DMS53 (cell line): ENCODE data around the gene MALRD1.

Source experiments
- DNase-seq: peaks from one replicate; lab custom pipeline; 2025; lab: John Stamatoyannopoulos, UW

The MALRD1 gene

DNA sequence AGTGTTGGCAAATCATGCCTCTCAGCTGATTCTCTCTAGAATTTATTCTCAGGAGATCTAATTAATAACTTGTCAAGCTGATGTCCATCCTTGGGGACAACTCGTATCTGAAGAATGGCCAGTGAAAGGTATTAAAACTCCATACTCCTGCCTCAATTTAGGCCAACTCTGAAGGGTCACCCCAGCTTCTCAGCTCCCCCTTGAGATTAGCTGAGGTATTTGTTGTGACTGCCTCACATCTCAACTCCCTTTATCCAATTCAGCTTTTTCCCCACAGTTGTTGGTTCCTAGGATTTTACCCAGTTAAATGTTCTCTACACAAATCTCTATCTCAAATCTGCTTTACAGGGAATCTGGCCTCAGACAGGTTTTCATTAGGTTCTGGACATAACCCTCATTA is 182.4 kb downstream of the MALRD1 start:
- no peak for DNase-seq

DNA sequence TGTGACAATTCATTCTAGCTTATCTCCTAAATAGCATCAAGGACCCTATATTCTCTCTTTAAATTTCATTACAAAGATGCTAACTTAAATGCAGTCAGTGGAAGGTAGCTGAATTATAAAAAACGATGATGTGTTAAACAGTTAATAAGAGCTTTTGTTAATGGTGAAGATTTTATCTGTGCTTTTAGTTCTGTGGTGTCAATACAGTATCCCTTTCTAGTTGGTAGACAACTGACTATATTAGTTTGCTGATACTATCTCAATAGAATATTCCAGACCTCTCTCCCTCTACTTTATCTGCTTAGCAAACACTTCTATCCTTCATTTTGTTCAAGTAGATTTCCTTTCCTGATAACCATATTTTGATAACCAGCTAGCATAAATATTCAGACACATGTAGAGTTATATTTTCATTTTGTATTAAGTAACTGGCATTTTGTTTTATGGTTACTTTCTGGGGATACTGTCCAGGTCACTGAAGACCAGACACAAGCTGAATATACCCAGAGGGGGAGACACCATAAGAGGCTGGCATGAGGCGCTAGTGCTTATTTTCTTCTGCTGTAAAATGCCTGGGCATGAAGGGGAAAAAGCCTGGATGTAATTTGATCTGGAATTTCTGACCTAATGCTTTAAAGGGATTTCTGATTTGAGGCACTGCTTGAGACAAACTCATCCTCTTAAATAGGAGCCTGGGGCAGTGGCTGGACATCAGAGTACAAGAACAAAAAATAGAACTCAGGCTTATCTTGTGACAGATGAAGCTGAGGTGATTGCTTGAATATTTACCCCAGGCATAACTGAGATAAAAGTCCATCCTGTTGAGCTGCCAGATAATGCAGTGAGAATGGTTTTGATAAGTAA is 197.5 kb downstream of the MALRD1 start:
- no peak for DNase-seq

DNA sequence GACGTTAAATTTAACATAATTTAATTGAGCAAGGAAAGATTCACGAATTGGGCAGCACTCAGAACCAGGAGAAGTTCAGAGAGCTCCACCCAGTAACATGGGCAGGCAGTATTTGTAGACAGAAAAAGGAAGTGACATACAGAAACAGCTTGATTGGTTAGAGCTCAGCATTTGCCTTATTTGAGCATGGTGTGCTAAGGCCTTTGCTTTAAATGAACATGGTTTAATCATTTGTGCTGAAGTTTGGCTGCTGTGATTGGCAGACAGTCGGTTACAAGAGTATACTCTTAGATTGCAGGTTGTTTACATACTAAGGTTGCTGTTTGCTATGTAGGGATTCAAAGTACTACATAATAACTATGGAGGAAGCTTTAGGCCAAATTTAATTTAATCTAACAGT is 199.2 kb downstream of the MALRD1 start:
- peak; percentile 9 for DNase-seq

DNA sequence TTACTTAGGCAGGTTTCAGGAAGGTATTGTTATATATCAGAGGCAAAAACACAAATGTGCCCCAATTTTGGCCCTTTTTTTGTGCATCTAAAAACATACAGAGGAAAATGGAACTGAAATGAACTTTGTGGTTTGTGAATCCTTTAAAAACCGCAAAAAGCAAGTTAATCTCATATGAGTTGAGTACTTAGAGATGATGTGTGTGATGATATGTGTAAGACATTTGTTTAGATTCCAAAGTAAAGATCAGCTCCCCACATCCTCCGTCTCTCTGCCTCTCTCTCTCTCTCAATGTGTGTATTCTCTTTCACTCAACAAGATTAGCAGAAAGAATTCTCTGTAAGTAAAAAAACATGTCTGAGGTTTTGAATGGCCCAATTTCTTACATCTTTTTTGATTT is 201.9 kb downstream of the MALRD1 start:
- no peak for DNase-seq

DNA sequence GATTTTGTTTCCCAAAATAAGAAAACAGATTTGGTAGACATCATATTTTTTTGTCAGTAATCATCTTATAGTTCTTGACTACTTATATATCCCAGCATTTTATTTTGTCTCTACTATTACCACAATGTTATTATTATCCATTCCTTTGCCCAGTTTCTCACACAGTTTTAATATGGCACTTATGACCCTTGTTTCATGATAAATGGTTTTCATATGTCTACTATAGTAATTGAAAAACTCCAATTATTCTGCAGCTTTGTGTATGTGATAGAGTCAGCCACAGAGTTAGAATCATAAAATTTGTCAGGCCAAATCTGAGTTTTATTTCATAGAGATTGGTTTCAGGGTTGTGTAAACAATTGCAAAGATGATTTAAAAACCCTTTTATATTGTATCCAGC is 203.9 kb downstream of the MALRD1 start:
- DNase-seq: no peak

DNA sequence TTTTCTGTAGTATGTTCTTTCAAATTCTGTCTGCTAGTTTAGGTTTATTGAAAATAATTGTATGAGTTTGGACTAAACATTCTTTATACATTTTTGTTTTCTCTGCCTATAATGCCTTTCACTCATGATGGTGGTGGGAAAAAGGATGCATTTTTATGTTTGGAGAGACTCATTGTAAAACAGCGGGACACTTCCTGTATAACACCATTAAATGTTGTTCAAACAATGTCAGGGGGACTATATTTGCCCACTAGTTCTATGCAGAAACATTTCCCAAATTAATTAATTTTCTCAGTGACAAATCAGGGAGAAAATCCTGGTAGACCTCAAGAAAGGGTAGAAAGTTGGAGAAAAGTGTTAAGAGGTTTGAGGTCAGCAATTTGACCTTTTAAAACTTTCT is 207.7 kb downstream of the MALRD1 start:
- no peak for DNase-seq

DNA sequence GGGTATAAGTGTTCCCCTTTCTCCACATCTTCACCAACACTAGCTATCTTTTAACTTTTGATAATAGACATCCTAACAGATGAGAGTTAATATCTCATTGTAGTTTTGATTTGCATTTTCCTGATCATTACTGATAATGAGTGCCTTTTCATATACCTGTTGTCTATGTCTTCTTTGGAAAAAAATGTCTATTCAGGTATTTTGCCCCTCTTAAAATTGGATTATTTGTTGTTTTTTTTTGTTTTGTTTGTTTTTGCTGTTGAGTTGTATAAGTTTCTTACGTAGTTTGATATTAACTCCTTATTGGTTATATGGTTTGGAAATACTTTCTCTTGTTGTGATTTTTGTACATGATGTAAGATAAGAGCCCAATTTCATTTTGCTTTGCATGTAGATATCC is 214.7 kb downstream of the MALRD1 start:
- DNase-seq: no peak

DNA sequence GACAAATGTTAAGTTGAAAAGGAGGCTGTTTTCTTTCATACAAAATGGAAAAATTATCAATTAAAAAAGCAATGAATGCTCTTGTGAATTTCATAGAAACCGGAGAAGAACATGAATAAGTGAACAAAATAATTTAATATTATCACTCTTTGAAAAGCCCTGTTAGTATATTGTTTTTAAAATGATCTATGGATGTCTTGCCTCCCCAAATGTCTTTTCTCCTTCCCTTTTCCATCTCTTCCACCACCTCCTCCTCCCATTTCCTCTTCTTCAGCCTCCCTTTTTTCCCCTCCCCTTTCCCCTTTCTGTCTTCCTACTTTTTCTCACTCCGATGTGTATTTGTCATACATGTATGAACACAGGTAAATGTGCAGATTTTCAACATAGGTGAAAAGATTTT is 234.7 kb downstream of the MALRD1 start:
- no peak for DNase-seq

DNA sequence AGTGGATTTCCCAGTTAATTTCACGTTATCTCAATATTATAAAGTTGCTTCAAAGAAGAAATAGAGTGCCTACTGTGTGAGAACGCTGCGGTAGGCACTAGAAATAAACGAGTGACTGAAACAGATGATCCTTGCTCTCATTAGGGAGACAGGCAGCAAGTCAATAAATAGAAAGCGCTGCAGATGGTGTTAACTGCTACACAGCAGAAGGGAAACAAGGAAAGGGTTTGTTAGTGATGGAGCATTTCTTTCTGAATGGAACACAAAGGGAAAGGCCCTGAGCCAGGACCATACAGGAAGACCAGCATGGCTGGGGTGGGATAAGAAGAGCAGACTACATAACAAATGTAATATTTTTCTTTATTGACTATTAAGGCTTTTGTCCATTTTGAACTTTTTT is 235.2 kb downstream of the MALRD1 start:
- no peak for DNase-seq

DNA sequence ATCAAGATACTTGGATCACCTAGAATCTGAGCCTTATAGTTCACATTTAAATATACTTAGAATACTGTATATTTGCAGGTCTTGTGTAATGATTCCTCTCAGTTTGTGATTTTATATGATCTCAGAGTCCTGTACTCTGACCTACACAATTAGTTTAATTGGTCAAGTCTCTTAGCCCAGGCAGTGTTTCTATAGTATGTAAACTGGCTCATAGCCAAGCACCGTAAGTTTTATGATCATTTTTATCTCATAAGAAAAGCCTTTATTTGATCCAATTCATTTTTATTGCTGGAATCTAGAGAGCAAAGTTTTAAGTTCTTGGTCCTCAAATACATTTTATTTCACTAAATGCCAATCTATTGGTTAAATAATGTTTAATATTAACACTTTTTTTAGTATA is 242.2 kb downstream of the MALRD1 start:
- no peak for DNase-seq

DNA sequence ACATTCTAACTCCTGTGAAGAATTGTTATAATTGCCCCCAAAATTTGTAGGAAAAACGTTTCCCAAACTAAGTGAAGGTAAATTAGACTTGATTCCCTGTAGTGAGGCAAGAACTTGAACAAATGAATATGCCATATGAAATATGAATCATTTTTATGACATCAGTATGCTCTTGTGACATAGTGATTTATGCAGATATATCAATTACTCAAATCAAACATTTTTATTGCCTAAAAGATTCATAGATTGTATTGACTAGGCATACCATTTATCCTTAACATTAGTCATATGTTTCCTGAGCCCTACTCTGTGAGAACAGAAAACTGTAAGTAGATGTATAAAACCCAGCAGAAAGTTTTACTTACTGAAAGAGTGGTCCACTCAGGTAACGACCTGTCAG is 245.6 kb downstream of the MALRD1 start:
- DNase-seq: no peak

DNA sequence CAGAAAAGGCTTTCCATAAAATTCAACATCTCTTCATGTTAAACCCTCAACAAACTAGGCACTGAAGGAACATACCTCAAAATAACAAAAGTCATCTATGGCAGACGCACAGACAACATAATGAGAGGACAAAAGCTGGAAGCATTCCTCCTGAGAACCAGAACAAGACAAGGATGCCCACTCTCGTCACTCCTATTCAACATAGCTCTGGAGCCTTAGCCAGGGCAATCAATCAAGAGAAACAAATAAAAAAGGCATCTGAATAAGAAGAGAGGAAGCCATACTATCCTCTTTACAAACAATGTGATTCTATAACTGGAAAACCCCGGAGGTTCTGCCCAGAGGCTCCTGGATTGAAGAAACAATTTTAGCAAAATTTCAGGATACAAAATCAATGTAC is 251.0 kb downstream of the MALRD1 start:
- DNase-seq: no peak

DNA sequence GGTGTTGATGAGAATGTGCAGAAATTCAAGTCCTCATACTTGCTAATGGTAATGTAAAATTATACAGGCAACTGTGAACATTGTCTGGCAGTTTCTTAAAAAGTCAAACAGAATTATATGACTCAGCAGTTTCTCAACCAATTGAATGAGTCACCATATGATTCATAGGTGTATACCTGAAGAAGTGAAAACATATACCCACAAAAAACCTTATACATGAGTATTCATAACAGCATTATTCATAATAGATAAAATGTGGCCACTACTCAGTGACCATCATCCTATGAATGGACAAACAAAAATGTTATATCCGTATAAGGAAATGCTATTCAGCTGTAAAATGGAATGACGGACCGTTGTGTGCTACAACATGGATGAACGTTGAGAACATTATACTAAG is 253.5 kb downstream of the MALRD1 start:
- DNase-seq: peak; percentile 62

DNA sequence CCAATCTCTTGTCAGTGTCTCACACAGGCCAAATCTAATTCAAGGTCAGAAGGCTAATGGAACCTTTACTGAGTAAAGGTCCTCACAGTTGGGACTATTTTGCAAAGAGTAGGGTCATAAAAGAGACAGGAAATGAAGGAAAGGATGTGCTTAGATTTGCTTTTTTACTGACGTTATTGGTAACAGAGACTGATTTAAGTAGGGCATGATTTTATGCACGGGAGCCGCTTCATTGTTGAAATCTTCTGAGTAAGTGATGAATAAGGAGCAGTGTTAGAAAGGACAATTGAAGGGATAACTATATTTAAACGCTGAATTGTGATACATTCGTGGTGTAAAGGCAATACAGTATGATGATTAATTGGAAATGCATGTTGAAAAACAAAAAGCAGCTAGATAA is 261.5 kb downstream of the MALRD1 start:
- DNase-seq: no peak

DNA sequence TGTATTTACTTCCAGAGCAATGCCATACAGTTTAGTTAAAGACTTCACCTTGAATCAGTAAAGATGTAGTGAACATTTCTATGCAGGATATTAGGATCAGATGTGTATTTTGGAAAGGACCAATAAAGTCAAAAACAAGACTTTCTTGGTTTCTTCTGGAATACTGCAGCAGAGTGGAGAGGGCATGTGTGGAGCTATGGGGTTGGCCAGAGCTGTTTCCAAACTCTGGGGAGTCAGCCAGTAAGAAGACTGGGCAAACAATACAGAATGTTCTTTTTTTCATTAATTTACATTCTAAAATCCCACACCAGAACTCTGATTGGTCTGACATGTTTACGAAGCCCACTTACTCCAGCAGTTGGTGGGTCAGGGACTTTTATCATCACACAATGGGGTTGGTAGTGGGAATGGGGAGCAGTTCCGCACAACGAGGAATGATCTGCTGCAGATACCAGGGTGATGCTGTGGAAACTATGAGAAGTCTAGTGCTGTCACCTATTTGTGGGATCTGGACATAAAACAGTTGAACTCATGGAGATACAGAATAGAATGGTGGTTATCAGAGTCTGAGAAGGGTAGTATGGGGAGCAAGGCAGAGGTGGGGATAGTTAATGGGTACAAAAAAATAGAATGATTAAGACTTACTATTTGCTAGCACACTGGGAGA is 267.7 kb downstream of the MALRD1 start:
- no peak for DNase-seq

DNA sequence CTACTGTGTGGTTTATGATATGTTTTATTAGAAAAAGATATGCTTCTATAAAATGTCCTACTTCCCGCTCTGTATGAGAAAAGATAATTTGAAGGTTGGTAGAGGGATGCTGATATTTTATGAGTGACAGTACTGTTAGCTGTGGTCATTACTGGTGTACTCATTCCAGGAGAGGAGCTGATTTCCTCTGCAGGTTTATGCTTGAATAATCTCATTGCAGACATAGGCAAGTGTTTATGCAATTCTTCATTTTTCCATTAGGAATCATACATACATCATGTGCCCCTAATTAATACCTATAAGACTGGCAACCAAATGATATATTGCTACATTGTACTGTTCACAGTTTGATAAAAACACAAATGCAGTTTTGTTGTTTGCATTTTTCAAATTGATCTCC is 269.4 kb downstream of the MALRD1 start:
- no peak for DNase-seq

DNA sequence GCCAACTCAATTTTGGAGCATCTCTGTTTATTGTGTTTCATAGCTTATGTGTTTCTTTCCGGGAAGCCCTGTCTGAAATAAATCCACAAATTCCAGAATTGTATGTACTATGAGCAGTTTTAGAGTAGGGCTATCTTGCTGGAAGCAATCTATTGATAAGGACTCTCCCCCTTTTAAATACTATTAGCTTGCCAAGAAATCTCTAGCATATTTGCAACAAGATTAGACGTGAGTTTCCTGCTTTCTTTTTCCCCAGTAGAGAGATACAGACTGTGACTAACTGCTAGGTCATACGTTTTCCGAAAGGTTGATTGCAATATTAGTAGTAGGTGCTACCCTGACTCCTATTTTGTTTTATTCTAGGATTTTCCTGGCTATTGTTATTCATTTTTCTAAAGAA is 277.0 kb downstream of the MALRD1 start:
- no peak for DNase-seq

DNA sequence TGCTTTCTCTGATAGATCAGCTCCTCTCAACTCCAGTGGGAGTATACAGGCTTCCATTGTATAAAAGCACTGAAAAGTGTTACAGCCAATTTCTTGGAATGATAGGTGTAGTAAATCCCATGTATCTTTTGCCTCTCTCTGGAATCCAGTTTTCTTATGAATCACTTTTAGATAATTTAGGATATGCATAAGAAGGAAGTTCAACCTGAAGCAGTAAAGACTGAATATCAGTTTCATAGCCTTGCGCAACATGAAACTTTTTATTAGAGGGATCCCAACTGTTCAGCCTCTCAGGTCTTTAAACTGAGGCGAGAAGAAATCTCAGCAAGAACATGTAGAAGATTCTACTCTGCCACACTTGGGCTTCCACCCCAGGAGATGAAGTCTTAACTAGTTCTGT is 280.0 kb downstream of the MALRD1 start:
- DNase-seq: no peak

DNA sequence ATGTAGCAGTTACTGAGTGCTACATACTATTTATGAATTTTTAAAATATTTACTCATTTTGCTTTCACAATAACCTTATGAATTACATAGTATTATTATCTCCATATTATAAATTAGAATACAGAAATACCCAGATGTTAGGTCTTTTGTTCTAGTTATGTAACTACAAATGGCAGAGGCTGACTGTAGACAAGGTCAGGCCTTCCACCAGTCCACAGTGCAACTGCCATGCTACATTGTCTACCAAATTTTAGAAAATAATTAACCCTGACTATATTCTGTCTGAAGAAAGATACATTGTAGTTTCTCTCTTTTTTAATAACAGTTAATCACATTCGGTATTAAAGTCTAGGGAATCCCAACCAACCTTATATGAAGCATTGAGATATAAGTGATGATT is 280.9 kb downstream of the MALRD1 start:
- DNase-seq: no peak

DNA sequence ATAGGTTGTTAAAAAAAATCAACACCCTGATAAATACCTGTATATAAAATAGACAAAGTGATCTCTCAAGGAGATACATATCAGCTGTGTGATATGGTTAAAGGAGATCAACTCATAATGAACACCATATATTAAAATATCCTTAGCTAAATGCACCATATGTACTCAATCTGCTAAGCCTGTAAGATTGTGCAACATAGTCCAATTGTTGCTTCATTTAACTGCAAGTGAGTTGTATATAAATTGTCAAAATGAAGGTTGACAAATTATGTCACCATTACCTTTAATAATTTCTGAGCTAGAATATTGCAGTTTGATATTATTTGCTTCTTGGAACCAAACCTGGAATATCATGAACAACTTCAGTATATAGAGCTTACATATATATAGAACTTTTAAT is 283.7 kb downstream of the MALRD1 start:
- DNase-seq: no peak

DNA sequence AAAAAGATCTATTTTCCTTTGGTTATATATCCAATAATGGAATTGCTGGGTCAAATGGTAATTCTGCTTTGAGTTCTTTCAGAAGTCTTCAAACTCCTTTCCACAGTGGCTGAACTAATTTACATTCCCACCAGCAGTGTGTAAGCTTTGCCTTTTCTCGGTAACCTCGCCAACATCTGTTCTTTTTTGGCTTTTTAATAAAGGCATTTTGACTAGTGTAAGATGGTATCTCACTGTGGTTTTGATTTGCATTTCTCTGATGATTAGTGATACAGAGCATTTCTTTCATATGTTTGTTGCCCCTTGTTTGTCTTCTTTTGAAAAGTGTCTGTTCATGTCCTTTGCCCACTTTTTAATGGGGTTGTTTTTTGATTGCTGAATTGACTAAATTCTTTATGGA is 285.0 kb downstream of the MALRD1 start:
- no peak for DNase-seq

DNA sequence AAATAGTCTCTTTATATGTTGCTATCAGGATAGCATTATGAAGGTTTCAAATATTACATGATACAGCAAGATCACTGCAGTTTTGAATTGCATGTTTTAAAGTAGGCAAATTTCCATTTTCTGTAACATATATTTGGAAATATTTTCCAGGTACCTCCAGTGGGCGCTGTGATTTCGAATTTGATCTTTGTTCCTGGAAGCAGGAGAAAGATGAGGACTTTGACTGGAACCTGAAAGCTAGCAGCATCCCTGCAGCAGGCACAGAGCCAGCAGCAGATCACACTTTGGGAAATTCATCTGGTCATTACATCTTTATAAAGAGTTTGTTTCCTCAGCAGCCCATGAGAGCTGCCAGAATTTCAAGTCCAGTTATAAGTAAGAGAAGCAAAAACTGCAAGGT is 299.0 kb downstream of the MALRD1 start:
- peak; percentile 37 for DNase-seq

DNA sequence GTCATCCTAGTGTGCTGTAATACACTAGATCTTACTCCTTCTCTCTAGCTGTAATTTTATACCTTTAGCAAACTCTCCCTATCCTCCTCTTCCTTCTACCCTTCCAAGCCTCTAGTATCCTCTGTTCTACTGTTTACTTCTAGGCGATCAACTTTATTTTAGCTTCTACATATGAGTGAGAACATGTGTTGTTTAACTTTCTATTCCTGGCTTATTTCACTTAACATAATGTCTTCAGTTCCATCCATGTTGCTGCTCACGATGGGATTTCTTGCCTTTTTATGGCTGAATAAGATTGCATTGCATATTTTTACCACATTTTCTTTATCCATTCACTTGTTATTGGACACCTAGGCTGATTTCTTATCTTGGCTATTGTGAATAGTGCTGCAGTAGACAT is 318.6 kb downstream of the MALRD1 start:
- DNase-seq: no peak

DNA sequence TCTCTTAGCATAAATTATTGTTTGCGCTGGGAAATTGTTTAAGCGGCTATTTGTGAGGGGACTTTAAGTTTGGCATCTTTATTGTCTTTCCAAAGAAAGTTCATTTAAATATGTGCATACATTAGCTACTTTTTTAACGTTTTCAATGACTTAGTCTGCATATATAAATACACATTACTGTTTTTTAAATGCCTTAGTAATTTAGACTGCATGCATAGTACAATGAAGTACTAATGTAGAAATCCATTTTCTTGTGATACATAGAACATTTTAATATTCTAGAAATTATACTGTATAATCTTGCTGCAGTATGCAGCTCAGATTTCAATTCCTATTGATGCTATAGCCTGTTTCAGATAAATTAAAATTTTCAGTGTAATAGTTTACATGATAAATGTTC is 325.4 kb downstream of the MALRD1 start:
- DNase-seq: no peak
